Fibroblast of skin of back (primary cell): Measurements from ENCODE around the gene NKX2-3.

Experiments used
- DNase-seq: peaks from one replicate; pipeline ENCODE4 v3.0.0-alpha.2; 2013

The NKX2-3 gene

GRCh38 chr10:99539120-99539519 is 6.4 kb downstream of the NKX2-3 start:
- DNase-seq, result no peak

- no peak for DNase-seq
Observed at GRCh38 chr10:99539820-99540219, 7.1 kb downstream of the NKX2-3 start.

GRCh38 chr10:99540306-99540656 is 7.5 kb downstream of the NKX2-3 start:
- no peak for DNase-seq

GRCh38 chr10:99540657-99541531 is 8.2 kb downstream of the NKX2-3 start:
- no peak for DNase-seq

GRCh38 chr10:99544322-99544721 is 11.6 kb downstream of the NKX2-3 start:
- DNase-seq, result no peak

- no peak for DNase-seq
Observed at GRCh38 chr10:99548041-99548530, 15.3 kb downstream of the NKX2-3 start.

GRCh38 chr10:99551158-99551557 is 18.4 kb downstream of the NKX2-3 start:
- DNase-seq, result no peak

- DNase-seq, result no peak
Observed at GRCh38 chr10:99551616-99552015, 18.9 kb downstream of the NKX2-3 start.

GRCh38 chr10:99555371-99555770 is 22.6 kb downstream of the NKX2-3 start:
- no peak for DNase-seq

- DNase-seq, result no peak
Observed at GRCh38 chr10:99555825-99556523, 23.2 kb downstream of the NKX2-3 start.

GRCh38 chr10:99557044-99557443 is 24.3 kb downstream of the NKX2-3 start:
- DNase-seq, result no peak

GRCh38 chr10:99558708-99559107 is 26.0 kb downstream of the NKX2-3 start:
- DNase-seq, result no peak

- peak; percentile 45 for DNase-seq
Observed at GRCh38 chr10:99560277-99561126, 27.8 kb downstream of the NKX2-3 start.

- no peak for DNase-seq
Observed at GRCh38 chr10:99562631-99563030, 29.9 kb downstream of the NKX2-3 start.

GRCh38 chr10:99564361-99564760 is 31.6 kb downstream of the NKX2-3 start:
- DNase-seq, result no peak

- DNase-seq, result no peak
Observed at GRCh38 chr10:99565166-99565565, 32.4 kb downstream of the NKX2-3 start.

- no peak for DNase-seq
Observed at GRCh38 chr10:99569253-99569939, 36.7 kb downstream of the NKX2-3 start.

- DNase-seq, result no peak
Observed at GRCh38 chr10:99569961-99570360, 37.2 kb downstream of the NKX2-3 start.

- no peak for DNase-seq
Observed at GRCh38 chr10:99571816-99572215, 39.1 kb downstream of the NKX2-3 start.

- no peak for DNase-seq
Observed at GRCh38 chr10:99573790-99574189, 41.0 kb downstream of the NKX2-3 start.

- no peak for DNase-seq
Observed at GRCh38 chr10:99579971-99580370, 47.2 kb downstream of the NKX2-3 start.

GRCh38 chr10:99582255-99582770 is 49.6 kb downstream of the NKX2-3 start:
- DNase-seq, result no peak
